Skeletal muscle satellite cell (primary cell): Measurements from ENCODE around the gene SLC16A11.
"Not testable (repeated sequence)": the region's sequence is repeated elsewhere in the genome, so short reads cannot be mapped to it uniquely, and the experiment has no call there.

Source experiments
- H3K27me3 ChIP-seq: 2 replicates; pipeline ENCODE4 v1.7.0; 2013; ENCODE audit warnings: low read length; ENCODE audit not compliant: control insufficient read depth, insufficient read depth
- H3K36me3 ChIP-seq: 2 replicates; pipeline ENCODE4 v1.7.0; 2013; ENCODE audit warnings: mild to moderate bottlenecking, control low read depth, low read length; ENCODE audit not compliant: insufficient read depth
- H3K4me1 ChIP-seq: 2 replicates; pipeline ENCODE4 v1.7.0; 2013; ENCODE audit warnings: low read length; ENCODE audit not compliant: control insufficient read depth, insufficient read depth
- H3K4me2 ChIP-seq: 2 replicates; pipeline ENCODE4 v1.7.0; 2013; ENCODE audit warnings: mild to moderate bottlenecking, low read length
- H3K4me3 ChIP-seq: 2 replicates; pipeline ENCODE4 v1.7.0; 2013; ENCODE audit warnings: low read length
- H3K9ac ChIP-seq: 2 replicates; pipeline ENCODE4 v1.7.0; 2013; ENCODE audit warnings: mild to moderate bottlenecking, low read depth, low read length, moderate library complexity
- H3K9me3 ChIP-seq: replicated peaks from 2 replicates; pipeline ENCODE4 v1.7.0; 2013; ENCODE audit warnings: mild to moderate bottlenecking, control low read depth, low read length

Gene SLC16A11

DNA sequence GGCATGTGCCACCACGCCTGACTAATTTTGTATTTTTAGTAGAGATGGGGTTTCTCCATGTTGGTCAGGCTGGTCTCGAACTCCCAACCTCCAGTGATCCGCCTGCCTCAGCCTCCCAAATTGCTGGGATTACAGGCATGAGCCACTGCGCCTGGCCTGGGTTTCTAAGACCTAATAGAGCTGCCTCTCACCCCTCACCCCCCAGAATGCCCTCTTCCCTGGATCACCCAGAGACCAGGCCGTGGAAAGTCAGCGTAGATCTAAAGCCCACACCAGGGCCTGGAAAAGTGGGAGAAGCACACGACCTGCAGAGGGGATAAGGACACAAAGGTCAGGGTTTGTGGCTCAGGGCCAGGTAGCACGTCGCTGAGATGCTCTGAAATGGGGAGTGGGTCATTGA, 6.7 kb upstream of the SLC16A11 start:
- not testable (repeated sequence) for H3K4me1 ChIP-seq, H3K4me3 ChIP-seq, H3K9me3 ChIP-seq, H3K36me3 ChIP-seq, H3K9ac ChIP-seq, H3K4me2 ChIP-seq
- H3K27me3 ChIP-seq = peaks cover 30% of the 10 kb centered on the region

DNA sequence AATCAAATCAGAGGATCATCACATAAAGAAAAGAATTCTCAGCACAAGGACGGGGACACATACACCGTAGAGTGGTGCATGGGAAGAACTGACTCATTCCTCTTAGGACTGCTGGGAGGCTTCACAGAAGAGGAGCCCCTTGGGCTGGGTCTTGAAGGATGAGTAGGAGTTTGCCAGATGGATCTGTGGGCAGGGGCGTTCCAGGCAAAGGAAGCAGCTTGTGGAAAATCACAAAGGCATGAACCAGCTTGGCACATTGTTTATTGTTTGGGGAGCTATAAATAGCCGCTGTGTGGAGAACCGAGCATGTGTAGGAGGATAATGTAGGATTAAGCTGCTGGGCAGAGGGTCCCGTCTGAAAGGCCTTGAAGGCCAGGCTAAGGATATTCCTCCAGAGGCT, 5.1 kb upstream of the SLC16A11 start:
- H3K4me1 ChIP-seq = peaks cover under 1% of the 10 kb centered on the region
- no peak overlapping the region for H3K4me3 ChIP-seq
- no peaks in the 10 kb centered on the region for H3K36me3 ChIP-seq
- no peak overlapping the region for H3K9ac ChIP-seq
- no peaks in the 10 kb centered on the region for H3K9me3 ChIP-seq
- peaks cover 29% of the 10 kb centered on the region for H3K27me3 ChIP-seq
- no peak overlapping the region for H3K4me2 ChIP-seq

DNA sequence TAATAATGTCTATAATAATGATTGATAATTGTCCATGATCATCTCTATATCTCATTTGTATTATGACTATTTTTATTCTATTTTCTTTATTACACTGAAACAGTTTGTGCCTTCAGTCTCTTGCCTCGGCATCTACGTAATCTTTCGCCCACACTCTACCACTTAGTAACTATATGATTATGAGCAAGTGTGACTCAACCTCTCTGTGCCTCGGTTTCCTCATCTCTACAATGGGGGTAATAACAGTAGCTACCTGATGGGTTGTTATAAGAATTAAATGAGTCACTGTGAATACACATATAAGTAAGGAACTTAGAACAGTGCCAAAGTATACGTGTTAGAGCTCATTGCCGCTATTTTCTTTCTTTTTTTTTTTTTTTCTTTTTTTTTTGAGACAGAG, 3.7 kb upstream of the SLC16A11 start:
- peaks cover 33% of the 10 kb centered on the region for H3K27me3 ChIP-seq
- H3K4me2 ChIP-seq = no peak overlapping the region
- no peak overlapping the region for H3K4me3 ChIP-seq
- H3K9ac ChIP-seq = no peak overlapping the region
- H3K36me3 ChIP-seq = no peaks in the 10 kb centered on the region
- H3K9me3 ChIP-seq = no peaks in the 10 kb centered on the region
- H3K4me1 ChIP-seq = peaks cover 13% of the 10 kb centered on the region

DNA sequence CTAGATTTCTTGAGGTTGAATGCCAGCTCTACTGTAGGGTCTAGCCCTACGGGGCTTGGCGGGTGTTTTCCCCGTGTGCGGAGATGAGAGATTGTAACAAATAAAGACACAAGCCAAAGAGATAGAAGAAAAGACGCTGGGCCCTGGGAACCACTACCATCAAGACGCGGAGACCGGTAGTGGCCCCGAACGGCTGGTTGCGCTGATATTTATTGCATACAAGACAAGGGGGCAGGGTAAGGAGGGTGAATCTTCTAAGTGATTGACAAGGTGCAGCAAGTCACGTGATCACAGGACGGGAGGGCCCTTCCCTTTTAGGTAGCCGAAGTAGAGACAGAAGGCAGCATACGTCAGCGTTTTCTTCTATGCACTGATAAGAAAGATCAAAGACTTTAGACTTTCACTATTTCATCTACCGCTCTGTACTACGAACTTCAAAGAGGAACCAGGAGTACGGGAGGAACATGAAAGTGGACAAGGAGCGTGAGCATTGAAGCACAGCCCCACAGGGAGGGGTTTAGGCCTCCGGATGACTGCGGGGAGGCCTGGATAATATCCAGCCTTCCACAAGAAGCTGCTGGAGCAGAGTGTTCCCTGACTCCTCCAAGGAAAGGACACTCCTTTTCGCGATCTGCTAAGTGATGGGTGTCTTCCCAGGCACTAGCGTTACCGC, 3.0 kb upstream of the SLC16A11 start:
- Histone ChIP-seq H3K4me1 (peaks cover 13% of the 10 kb centered on the region), H3K4me2 (peak overlapping the region; percentile 31), H3K27me3 (peaks cover 33% of the 10 kb centered on the region)
- not testable (repeated sequence) for H3K9ac ChIP-seq, H3K9me3 ChIP-seq, H3K36me3 ChIP-seq, H3K4me3 ChIP-seq

DNA sequence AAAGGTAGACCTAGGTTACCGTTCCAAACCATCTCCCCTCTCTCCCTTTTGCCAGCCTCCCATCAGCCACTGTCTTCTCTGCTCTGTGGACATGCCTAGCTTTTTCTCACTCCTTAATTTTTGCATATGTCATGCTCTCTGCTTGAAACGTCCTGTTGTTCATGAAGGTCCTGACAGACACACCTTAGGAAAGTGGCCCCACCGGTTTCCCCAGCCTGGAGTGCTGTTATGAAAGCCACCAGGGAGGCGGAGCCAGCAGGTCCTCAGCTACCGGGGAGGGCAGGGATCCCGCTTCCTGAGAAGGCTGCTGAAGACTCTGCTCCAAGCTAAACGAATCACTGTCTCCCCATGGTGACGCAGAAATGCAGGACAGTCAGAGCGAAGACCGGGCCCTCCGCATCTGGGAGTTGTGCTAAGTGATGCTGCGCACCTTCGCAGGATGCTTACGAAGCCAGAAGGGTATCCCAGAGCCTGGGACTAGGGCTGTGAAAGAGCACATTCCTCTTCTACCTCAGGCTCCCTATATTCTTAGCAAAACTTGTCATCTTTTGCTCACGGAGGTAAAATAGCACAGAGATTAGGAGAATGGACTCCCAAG, 2.3 kb upstream of the SLC16A11 start:
- Histone ChIP-seq H3K36me3 (no peaks in the 10 kb centered on the region), H3K4me2 (peak overlapping the region; percentile 43), H3K4me1 (peaks cover 13% of the 10 kb centered on the region), H3K27me3 (peaks cover 33% of the 10 kb centered on the region), H3K9ac (no peak overlapping the region), H3K9me3 (no peaks in the 10 kb centered on the region), H3K4me3 (no peak overlapping the region)

DNA sequence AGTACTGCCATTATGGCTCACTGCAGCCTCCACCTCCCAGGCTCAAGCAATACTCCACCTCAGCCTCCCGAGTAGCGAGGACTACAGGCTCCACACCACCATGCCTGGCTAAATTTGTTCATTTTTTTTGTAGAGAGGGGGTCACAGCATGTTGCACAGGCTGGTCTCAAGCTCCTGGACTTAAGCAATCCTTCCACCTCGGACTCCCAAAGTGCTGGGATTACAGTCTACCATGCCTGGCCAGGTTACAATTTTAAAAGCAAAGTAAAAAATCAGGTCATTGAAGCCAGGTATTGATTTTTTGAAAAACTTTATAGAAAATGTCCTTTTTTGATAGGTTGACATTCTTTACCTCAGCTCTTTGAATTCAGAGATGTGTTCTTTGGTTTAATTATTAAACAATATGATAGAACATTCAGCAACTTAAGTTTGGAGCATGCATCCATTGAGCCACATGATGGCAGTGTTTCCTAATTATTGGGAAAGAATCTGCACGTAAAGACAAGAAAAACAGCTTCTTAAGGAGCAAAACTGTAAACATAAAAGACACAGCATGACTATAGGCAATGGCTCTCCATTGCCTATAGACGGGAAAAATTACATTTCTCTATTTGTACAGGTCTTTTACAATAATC, 1.7 kb upstream of the SLC16A11 start:
- Histone ChIP-seq H3K4me1 (peaks cover 13% of the 10 kb centered on the region), H3K4me3 (no peak overlapping the region), H3K36me3 (no peaks in the 10 kb centered on the region), H3K9ac (no peak overlapping the region), H3K9me3 (no peaks in the 10 kb centered on the region), H3K27me3 (peaks cover 29% of the 10 kb centered on the region), H3K4me2 (peak overlapping the region; percentile 43)

DNA sequence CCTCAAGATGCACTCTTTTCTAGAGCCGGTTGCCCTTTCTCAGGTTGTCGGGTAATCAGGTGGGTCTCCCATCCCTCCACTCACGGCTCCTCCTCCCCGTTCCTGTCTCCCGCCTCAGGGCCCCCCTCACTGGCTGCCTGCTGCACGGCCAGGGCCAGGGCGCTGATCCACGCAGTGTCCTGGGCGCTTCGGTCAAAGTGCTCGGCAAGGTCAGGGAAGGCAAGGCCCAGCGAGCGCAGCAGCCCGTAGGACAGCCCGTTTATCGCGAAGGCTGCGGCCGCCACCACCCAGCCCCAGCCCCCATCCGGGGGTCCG, 753 bp downstream of the SLC16A11 start:
- Histone ChIP-seq H3K27me3 (peaks cover 23% of the 10 kb centered on the region), H3K36me3 (no peaks in the 10 kb centered on the region), H3K9me3 (no peaks in the 10 kb centered on the region), H3K4me1 (peaks cover 13% of the 10 kb centered on the region), H3K9ac (peak overlapping the region; percentile 74), H3K4me2 (peak overlapping the region; percentile 93), H3K4me3 (peak overlapping the region; percentile 65)

DNA sequence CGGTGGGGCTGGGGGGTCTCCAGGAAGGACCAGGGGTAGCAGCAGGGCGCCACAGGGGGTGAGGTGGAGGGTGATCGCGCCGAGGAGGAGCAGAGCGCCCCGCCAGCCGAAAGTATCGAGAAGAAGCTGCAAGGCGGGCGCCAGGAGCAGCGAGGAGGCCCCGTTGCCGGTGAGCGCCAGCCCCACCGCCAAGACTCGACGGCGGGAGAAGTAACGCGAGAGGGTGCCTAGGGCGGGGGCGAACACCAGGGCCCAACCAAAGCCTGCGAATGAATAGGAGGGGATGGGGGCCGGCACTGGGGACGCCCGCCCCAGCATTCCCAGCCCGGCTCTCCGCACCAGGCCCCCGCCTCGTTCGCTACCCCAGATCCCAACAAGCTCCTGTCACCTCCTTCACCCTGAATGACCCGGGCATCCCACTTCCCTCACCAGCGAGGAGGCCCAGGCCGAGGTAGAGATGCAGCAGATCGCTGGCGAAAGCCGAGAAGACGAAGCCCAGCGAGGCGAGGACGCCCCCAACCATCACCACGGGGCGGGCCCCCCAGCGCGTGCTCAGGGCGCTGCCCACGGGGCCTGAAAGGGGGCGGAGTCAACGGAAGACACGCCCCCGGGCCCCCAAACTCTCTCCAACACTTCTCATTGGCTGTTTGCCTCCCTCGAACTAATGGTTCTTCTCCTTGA, 1.3 kb downstream of the SLC16A11 start:
- Histone ChIP-seq H3K4me1 (peaks cover 13% of the 10 kb centered on the region), H3K36me3 (no peaks in the 10 kb centered on the region), H3K9ac (no peak overlapping the region), H3K27me3 (peaks cover 23% of the 10 kb centered on the region), H3K4me2 (peak overlapping the region; percentile 93), H3K4me3 (peak overlapping the region; percentile 65), H3K9me3 (no peaks in the 10 kb centered on the region)

DNA sequence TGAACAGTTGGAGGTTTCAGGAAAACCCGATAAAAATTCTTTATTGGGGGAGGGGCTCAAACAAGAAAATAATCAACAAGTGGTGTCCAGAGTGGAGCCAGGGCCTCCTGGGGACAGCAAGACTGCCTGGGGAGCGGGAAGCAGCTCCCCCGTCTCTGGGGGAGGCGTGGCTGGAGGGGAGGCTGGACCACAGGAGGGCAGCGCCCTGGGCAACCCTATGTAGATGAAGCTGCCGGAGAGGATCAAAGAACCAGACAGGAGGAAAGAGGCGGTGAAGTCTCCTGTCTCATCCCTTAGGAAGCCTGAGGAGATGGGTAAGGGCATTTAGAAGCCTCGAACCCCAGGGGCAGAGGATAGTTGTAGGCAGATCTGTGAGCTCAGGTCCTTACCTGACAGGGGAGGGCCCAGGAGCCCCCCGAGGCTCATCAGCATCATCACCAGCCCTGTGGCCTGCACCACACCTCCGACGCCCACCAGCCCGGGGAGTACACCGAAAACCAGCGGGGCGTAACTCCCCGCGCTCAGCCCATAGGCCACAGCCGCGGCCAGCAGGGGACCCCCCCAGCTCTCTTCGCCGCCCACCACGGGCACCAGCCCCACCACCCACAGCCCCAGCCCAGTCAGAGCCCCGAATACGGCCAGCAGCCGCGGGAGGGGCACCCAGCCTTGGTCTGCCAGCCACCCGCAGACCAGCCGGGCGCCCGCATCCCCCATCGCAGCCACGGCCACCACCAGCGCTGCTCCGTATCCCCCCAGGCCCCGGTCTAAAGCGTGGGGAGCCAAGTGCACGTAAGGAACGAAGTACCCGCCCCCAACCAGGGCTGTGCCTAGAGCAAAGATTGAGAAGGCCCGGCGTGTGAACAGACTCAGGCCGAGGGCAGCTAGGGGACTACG, 2.0 kb downstream of the SLC16A11 start:
- Histone ChIP-seq H3K9ac (no peak overlapping the region), H3K27me3 (peaks cover 23% of the 10 kb centered on the region), H3K4me1 (peaks cover 13% of the 10 kb centered on the region)

DNA sequence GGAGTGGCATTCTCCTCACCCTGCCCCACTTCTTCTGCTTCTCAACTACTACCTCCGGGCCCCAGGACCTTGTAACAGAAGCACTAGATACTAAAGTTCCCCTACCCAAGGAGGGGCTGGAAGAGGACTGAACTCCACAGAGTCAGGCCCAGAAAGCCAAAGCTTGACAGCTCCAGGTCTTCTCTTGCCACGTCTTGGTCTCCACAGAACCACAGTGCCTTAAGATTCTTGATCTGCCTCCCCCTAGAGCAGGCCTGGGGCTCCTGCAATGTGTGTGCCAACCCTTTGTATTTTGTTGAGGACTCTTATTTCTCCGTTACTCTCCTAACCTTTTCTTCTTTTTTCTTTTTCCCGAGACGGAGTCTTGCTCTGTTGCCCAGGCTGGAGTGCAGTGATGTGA, 4.1 kb downstream of the SLC16A11 start:
- Histone ChIP-seq H3K36me3 (no peaks in the 10 kb centered on the region), H3K9me3 (no peaks in the 10 kb centered on the region), H3K4me2 (no peak overlapping the region), H3K4me1 (peaks cover 24% of the 10 kb centered on the region), H3K27me3 (peaks cover 15% of the 10 kb centered on the region), H3K9ac (no peak overlapping the region), H3K4me3 (no peak overlapping the region)

More for the DNA sequence above, 2.0 kb downstream of the SLC16A11 start:
- H3K4me2 ChIP-seq = no peak overlapping the region
- H3K36me3 ChIP-seq = no peaks in the 10 kb centered on the region
- H3K9me3 ChIP-seq = no peaks in the 10 kb centered on the region
- no peak overlapping the region for H3K4me3 ChIP-seq
